Measurements from ENCODE around the gene DLK2. TPM values are rescaled to one million over a fixed set of nuclear protein-coding genes. Genes with fewer than 3 reads are reported as not detected.

Gene DLK2
- total and polyA plus RNA-seq, 2 of the 13 experiments (the other 11 are each of a cell fraction or from before 2014, with no cell fraction given): 1.2 to 3.8 TPM

DNA sequence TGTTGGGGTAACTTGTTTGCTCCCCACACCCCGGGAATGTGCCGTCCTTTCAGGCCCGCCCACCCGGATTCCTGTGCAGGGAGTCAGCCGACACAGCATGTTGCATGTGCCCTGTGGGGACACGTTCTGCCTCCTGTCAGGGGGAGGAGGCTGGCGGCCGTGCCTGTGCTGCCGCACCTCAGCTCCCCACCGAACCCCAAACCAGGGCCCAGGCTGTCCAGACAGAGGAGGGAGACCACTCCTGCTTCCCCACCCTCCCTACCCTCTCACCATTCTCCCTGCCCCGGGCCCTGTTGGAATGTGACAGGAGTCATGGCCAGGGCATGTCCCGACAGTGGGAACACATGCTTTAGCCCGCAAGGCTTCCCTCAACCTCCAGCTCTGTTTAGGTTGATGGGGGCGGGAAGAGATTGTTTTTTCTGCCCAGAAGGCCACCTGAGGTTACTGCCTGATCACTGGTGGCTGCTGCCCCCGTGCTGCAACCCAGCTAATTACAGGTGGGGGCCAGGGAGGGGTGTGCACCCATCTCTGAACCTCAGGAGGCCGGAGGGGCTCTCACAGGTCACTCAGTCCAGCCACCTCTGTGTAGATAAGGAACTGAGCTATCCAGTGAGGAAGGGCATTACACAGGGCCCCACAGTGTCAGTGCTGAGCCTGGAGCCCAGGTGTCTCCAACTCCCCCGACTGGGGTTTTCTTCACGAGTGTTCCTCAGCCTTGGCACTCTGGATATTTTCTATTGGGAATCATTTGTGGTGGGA lies 41.2 kb upstream of the DLK2 start:
- no TSS peak for BruUV-seq (replicated peaks)
- ChIA-PET CTCF (ENCODE audit: low intra/inter-chr PET ratio, low total read pairs) (interaction anchor here (0.8 to 3.5 kb wide), 5 partner anchors 9 to 110 kb away, joined by 3 to 53 read pairs (median 3); partner anchors contain the start of gene DLK2), POLR2A (interaction anchor here (0.6 to 2.5 kb wide), 20 partner anchors 9 to 322 kb away, joined by 3 to 38 read pairs (median 4); partner anchors contain the start of genes ABCC10, DLK2, DNPH1 and GTPBP2)
- DNase-seq (ENCODE audit: low spot score): peak; percentile 80
- Histone ChIP-seq H3K4me2 (ENCODE audit: low read depth, low read length) (peak overlapping the region; percentile 37), H3K4me1 (ENCODE audit: insufficient read depth, low read length) (peaks cover 22% of the 10 kb centered on the region), H3K9me3 (ENCODE audit: low read length) (no peaks in the 10 kb centered on the region), H4K20me1 (ENCODE audit: insufficient read depth, low read length) (no peaks in the 10 kb centered on the region), H3K27me3 (ENCODE audit: control insufficient read depth in 1 of 2, insufficient read depth in 2 of 2, low read length in 2 of 2) (no peaks in the 10 kb centered on the region), H3K9ac (ENCODE audit: insufficient read depth, low read depth, low read length) (peak overlapping the region; percentile 31; the same call in 1 of the 2 replicates), H3K4me3 (replicated peaks in 1 of 3; ENCODE audit: insufficient read depth in 1 of 3, low read depth in 2 of 3, low read length in 3 of 3) (peak overlapping the region in 1 of 3 experiments; percentile 27; a peak in 1 of 6 replicates), H3K36me3 (replicated peaks in 1 of 2; ENCODE audit: control insufficient read depth in 1 of 2, insufficient read depth in 2 of 2, low read length in 2 of 2) (peaks cover 27 to 39% of the 10 kb centered on the region in 2 experiments), H3K79me2 (ENCODE audit: insufficient read depth, low read length) (peaks cover 33% of the 10 kb centered on the region), H2AFZ (ENCODE audit: low read length) (no peak overlapping the region), H3K27ac (ENCODE audit: extremely low read length, insufficient read depth, low read length) (peak overlapping the region; percentile 46)
- FAIRE-seq: peak; percentile 81
- intact Hi-C loops (cut with micrococcal nuclease; ENCODE audit: unreplicated experiment) (loop anchor here (1.0 to 10.0 kb wide), 3 partner anchors 42 to 129 kb away; partner anchors contain the start of gene ZNF318), in situ Hi-C loops (cut with HindIII; ENCODE audit: extremely low pct_ligation_motif_present, low pct_unique_long_range_greater_than_20kb) (loop anchor here (5.0 kb wide), 1 partner anchor 234 kb away; no protein-coding TSS in a partner anchor)
- 36% methylated on average over 13 of the region's 18 CpGs for WGBS (ENCODE audit: low lambda C conversion rate)
- peak; percentile 66 for ATAC-seq
- TF ChIP-seq U2AF1 (optimal IDR thresholded peaks at IDR 0.05; ENCODE audit: low read depth, low read length): no peak
- TF ChIP-seq ZKSCAN8 (CRISPR knock-in tag; IDR thresholded peaks at IDR 0.05; ENCODE audit: borderline replicate concordance): peak; percentile 26; the same call in 1 of the 2 replicates
- no peak; the same call in 1 of the 2 replicates for TF ChIP-seq ZNF777 (CRISPR knock-in tag; IDR thresholded peaks at IDR 0.05)
- TF ChIP-seq, protein P1, sequence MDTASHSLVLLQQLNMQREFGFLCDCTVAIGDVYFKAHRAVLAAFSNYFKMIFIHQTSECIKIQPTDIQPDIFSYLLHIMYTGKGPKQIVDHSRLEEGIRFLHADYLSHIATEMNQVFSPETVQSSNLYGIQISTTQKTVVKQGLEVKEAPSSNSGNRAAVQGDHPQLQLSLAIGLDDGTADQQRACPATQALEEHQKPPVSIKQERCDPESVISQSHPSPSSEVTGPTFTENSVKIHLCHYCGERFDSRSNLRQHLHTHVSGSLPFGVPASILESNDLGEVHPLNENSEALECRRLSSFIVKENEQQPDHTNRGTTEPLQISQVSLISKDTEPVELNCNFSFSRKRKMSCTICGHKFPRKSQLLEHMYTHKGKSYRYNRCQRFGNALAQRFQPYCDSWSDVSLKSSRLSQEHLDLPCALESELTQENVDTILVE (CRISPR knock-in tag; IDR thresholded peaks at IDR 0.05): peak; percentile 69; the same call in 1 of the 2 replicates
- peak; percentile 65; the same call in 1 of the 2 replicates for TF ChIP-seq KMT2A (CRISPR knock-in tag; IDR thresholded peaks at IDR 0.05)
- TF ChIP-seq, protein P2, sequence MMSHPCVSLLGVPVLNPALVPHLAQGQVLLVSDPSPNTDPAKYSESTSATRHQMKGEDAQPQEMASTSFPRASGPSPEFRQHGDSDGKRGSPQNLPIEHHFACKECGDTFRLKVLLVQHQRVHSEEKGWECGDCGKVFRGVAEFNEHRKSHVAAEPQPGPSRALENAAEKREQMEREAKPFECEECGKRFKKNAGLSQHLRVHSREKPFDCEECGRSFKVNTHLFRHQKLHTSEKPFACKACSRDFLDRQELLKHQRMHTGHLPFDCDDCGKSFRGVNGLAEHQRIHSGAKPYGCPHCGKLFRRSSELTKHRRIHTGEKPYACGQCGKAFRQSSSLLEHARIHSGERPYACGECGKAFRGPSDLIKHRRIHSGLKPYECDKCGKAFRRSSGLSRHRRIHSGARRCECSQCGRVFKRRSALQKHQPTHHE (CRISPR knock-in tag; IDR thresholded peaks at IDR 0.05; ENCODE audit: borderline replicate concordance): peak; percentile 55; the same call in 1 of the 2 replicates
- TF ChIP-seq, protein P3, sequence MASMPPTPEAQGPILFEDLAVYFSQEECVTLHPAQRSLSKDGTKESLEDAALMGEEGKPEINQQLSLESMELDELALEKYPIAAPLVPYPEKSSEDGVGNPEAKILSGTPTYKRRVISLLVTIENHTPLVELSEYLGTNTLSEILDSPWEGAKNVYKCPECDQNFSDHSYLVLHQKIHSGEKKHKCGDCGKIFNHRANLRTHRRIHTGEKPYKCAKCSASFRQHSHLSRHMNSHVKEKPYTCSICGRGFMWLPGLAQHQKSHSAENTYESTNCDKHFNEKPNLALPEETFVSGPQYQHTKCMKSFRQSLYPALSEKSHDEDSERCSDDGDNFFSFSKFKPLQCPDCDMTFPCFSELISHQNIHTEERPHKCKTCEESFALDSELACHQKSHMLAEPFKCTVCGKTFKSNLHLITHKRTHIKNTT (CRISPR knock-in tag; IDR thresholded peaks at IDR 0.05): no peak
- TF ChIP-seq MAZ (IDR thresholded peaks at IDR 0.05; ENCODE audit: borderline replicate concordance, low read depth, low read length): peak; percentile 100
- TF ChIP-seq MAZ (CRISPR knock-in tag; IDR thresholded peaks at IDR 0.05; ENCODE audit: low read depth): peak; percentile 93
- peak; percentile 42; the same call in 1 of the 2 replicates for TF ChIP-seq KDM6A (CRISPR knock-in tag; IDR thresholded peaks at IDR 0.05; ENCODE audit: low read depth)
- TF ChIP-seq ZNF605 (CRISPR knock-in tag; IDR thresholded peaks at IDR 0.05): peak; percentile 86
- TF ChIP-seq REST (IDR thresholded peaks at IDR 0.05; ENCODE audit: borderline replicate concordance in 1 of 2, low read depth in 1 of 2, low read length in 2 of 2): no peak
- peak; percentile 88; the same call in 1 of the 2 replicates for TF ChIP-seq ZNF839 (CRISPR knock-in tag; IDR thresholded peaks at IDR 0.05; ENCODE audit: borderline replicate concordance)
- TF ChIP-seq ZNF564 (CRISPR knock-in tag; IDR thresholded peaks at IDR 0.05): no peak
